ENCODE measurements around the gene COX10.
A peak's percentile ranks its signal among the peaks of the same experiment; 100 is the strongest.

- TF ChIP-seq CTCF (conservative IDR thresholded peaks at IDR 0.05 in 1 of 2, IDR thresholded peaks at IDR 0.05 in 1 of 2; ENCODE audit: extremely low read depth in 1 of 2, insufficient read depth in 1 of 2, low read depth in 1 of 2, low read length in 2 of 2) (peak; percentile 39 to 55), EZH2 (IDR thresholded peaks at IDR 0.05; ENCODE audit: borderline replicate concordance, low read length) (no peak)
Measured at GRCh38 chr17:14048169-14048568, 21.1 kb upstream of the COX10 start.
